CD4-positive, alpha-beta T cell treated with Interleukin-21 for 1 hour (primary cell): Measurements from ENCODE around the gene OR1L8.
"Not testable (repeated sequence)": the region's sequence is repeated elsewhere in the genome, so short reads cannot be mapped to it uniquely, and the experiment has no call there.

Source experiments
- DNase-seq: peaks from one replicate; pipeline ENCODE4 v3.0.0-alpha.2; 2020

The OR1L8 gene

GRCh38 chr9:122583284-122583683, at the start of gene OR1L8:
Gene OR1L8, minus strand, starts transcription at chr9:122583384. Its CDS starts 14,907 bp downstream, at chr9:122568477.
- not testable (repeated sequence) for DNase-seq

- no peak for DNase-seq
Measured at GRCh38 chr9:122619996-122620395, 36.8 kb upstream of the OR1L8 start.

GRCh38 chr9:122614362-122614761, 31.2 kb upstream of the OR1L8 start, which contains the start of gene OR1Q1:
Gene OR1Q1, plus strand, starts transcription at chr9:122614738. Its CDS starts 0 bp downstream, at chr9:122614738.
- DNase-seq: no peak

GRCh38 chr9:122609804-122610203, 26.6 kb upstream of the OR1L8 start:
- DNase-seq: no peak

- DNase-seq: no peak
Measured at GRCh38 chr9:122606587-122606986, 23.4 kb upstream of the OR1L8 start.

GRCh38 chr9:122605691-122606090, 22.5 kb upstream of the OR1L8 start:
- no peak for DNase-seq

GRCh38 chr9:122580360-122580759, 2.8 kb downstream of the OR1L8 start:
- no peak for DNase-seq

- DNase-seq: no peak
Measured at GRCh38 chr9:122579874-122580273, 3.3 kb downstream of the OR1L8 start.

GRCh38 chr9:122572456-122572855, 10.7 kb downstream of the OR1L8 start:
- DNase-seq: no peak

- no peak for DNase-seq
Measured at GRCh38 chr9:122567901-122568300, 15.3 kb downstream of the OR1L8 start.

GRCh38 chr9:122562134-122562760, 20.9 kb downstream of the OR1L8 start:
- DNase-seq: no peak

- DNase-seq: no peak
Measured at GRCh38 chr9:122561446-122561845, 21.7 kb downstream of the OR1L8 start.

GRCh38 chr9:122552812-122553211, 30.4 kb downstream of the OR1L8 start, which contains the start of gene OR1N2:
Gene OR1N2, plus strand, starts transcription at chr9:122553112. Its CDS starts 100 bp downstream, at chr9:122553212.
- DNase-seq: no peak

- no peak for DNase-seq
Measured at GRCh38 chr9:122551371-122551770, 31.8 kb downstream of the OR1L8 start.

- no peak for DNase-seq
Measured at GRCh38 chr9:122546196-122546595, 37.0 kb downstream of the OR1L8 start.

- DNase-seq: no peak
Measured at GRCh38 chr9:122538757-122539156, 44.4 kb downstream of the OR1L8 start.

- DNase-seq: not testable (repeated sequence)
Measured at GRCh38 chr9:122537066-122537465, 46.1 kb downstream of the OR1L8 start.

- no peak for DNase-seq
Measured at GRCh38 chr9:122536134-122536533, 47.0 kb downstream of the OR1L8 start.

- not testable (repeated sequence) for DNase-seq
Measured at GRCh38 chr9:122531157-122531556, 52.0 kb downstream of the OR1L8 start.

GRCh38 chr9:122527193-122527592, 56.0 kb downstream of the OR1L8 start, which contains the start of gene OR1N1:
Gene OR1N1, minus strand, starts transcription at chr9:122527293. Its CDS starts 0 bp downstream, at chr9:122527293.
- DNase-seq: no peak

GRCh38 chr9:122526602-122527001, 56.6 kb downstream of the OR1L8 start:
- no peak for DNase-seq

- no peak for DNase-seq
Measured at GRCh38 chr9:122519376-122519775, 63.8 kb downstream of the OR1L8 start.

GRCh38 chr9:122518841-122519240, 64.3 kb downstream of the OR1L8 start, which contains the start of gene OR1J4:
Gene OR1J4, plus strand, starts transcription at chr9:122519141. Its CDS starts 0 bp downstream, at chr9:122519141.
- DNase-seq: no peak

GRCh38 chr9:122518226-122518625, 65.0 kb downstream of the OR1L8 start:
- no peak for DNase-seq
